Measurements from ENCODE around the gene NBPF20.
A peak's percentile ranks its signal among the peaks of the same experiment; 100 is the strongest.
"Not testable (repeated sequence)": the region's sequence is repeated elsewhere in the genome, so short reads cannot be mapped to it uniquely, and the experiment has no call there.

Gene NBPF20

DNA sequence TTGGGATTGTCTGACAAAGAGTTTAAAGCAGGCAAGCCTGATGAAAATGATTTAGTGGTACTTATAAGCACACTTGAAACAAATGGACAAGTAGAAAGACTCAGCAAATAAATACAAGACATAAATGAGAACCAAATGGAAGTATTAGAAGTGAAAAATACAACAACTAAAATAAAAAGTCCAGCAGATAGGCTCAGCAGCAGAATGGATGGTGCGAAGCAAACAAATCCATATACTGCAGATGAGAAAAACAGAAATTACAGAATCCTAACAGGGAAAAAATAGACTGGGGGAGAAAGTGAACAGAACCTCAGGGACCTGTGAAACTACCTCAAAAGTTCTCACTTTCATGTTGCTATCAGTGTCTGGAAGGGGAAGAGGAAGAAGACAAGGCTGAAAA, 3.9 kb upstream of the NBPF20 start:
- H3K9me3 ChIP-seq (ENCODE audit: control insufficient read depth in 5 of 5, low read length in 5 of 5); H3K4me3 ChIP-seq (ENCODE audit: low read depth in 1 of 5, low read length in 5 of 5); H3K9ac ChIP-seq (ENCODE audit: low read length in 5 of 5); H3K27ac ChIP-seq (ENCODE audit: low read depth, low read length); H3K36me3 ChIP-seq (ENCODE audit: control insufficient read depth in 5 of 5, insufficient read depth in 5 of 5, low read length in 5 of 5): not testable (repeated sequence)
- Histone ChIP-seq H3K4me1 (ENCODE audit: control insufficient read depth in 5 of 5, insufficient read depth in 5 of 5, low read length in 5 of 5) (peaks cover 0 to 19% (median 18%) of the 10 kb centered on the region in 5 donors), H3K27me3 (ENCODE audit: control insufficient read depth in 5 of 5, insufficient read depth in 4 of 5, low read length in 5 of 5) (peaks cover 0 to 15% (median 9%) of the 10 kb centered on the region in 5 donors)

DNA sequence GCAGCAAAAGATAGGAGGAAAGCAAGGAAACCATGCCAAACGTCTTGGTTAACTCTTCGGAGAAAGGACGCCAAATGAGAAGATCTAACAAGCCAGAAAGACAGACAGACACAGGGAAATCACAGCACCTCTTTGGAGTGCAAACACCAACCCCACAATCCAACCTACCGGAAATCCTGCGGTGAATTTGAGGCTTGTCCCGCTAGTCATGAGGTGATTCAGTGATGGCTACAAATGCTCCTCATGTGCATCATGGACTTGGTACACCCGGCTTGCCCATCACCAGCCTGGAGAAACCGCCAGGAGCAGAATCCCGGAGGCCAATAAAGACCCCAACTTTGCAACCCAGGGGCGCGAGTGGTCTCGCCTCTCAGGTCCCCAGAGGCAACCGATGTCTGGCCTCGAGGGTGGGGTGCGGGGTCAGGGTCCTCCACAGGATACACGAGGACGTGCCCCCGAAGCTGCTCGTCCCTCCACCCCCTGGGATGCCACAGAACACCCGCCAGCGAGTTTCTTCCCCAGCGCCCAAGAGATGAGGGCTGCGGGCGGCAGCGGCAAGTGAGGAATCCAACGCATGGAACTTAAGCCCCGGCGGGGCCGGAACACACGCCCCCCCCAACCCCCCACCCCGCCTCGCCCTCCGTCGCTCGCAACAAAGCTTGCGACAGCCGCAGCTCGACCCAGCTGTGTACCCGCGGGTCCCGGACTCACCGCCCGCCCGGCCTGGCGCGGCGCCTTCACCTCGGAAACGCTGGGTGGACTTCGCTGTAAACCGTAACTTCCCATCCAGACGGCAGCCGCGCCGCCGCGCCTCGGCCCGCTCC, 579 bp downstream of the NBPF20 start:
- peak overlapping the region in 2 of 5 donors; percentile 68 to 77 for H3K9ac ChIP-seq (ENCODE audit: low read length in 5 of 5)
- H3K27ac ChIP-seq (ENCODE audit: low read depth, low read length); H3K36me3 ChIP-seq (ENCODE audit: control insufficient read depth in 5 of 5, insufficient read depth in 5 of 5, low read length in 5 of 5); H3K9me3 ChIP-seq (ENCODE audit: control insufficient read depth in 5 of 5, low read length in 5 of 5): not testable (repeated sequence)
- H3K27me3 ChIP-seq (ENCODE audit: control insufficient read depth in 5 of 5, insufficient read depth in 4 of 5, low read length in 5 of 5), result peaks cover 0 to 15% (median 7%) of the 10 kb centered on the region in 5 donors
- peak overlapping the region; percentile 57 to 84 (median 76) for H3K4me3 ChIP-seq (ENCODE audit: low read depth in 1 of 5, low read length in 5 of 5)
- H3K4me1 ChIP-seq (ENCODE audit: control insufficient read depth in 5 of 5, insufficient read depth in 5 of 5, low read length in 5 of 5), result peaks cover 0 to 13% (median 12%) of the 10 kb centered on the region in 5 donors

DNA sequence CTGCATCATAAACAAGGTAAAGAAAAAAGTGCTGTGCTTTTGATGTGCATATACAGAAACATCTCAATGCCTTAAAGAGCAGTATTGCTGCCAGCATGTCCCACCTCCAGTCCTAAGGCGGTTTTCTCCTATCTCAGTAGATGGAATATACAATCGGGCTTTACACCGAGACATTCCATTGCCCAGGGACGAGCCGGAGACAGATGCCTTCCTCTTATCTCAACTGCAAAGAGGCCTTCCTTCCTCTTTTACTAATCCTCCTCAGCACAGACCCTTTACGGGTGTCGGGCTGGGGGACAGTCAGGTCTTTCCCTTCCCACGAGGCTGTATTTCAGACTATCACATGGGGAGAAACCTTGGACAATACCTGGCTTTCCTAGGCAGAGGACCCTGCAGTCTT, 10.3 kb downstream of the NBPF20 start:
- not testable (repeated sequence) for H3K27ac ChIP-seq (ENCODE audit: low read depth, low read length); H3K9ac ChIP-seq (ENCODE audit: low read length in 5 of 5); H3K4me3 ChIP-seq (ENCODE audit: low read depth in 1 of 5, low read length in 5 of 5); H3K9me3 ChIP-seq (ENCODE audit: control insufficient read depth in 5 of 5, low read length in 5 of 5); H3K36me3 ChIP-seq (ENCODE audit: control insufficient read depth in 5 of 5, insufficient read depth in 5 of 5, low read length in 5 of 5); H3K27me3 ChIP-seq (ENCODE audit: control insufficient read depth in 5 of 5, insufficient read depth in 4 of 5, low read length in 5 of 5); H3K4me1 ChIP-seq (ENCODE audit: control insufficient read depth in 5 of 5, insufficient read depth in 5 of 5, low read length in 5 of 5)

DNA sequence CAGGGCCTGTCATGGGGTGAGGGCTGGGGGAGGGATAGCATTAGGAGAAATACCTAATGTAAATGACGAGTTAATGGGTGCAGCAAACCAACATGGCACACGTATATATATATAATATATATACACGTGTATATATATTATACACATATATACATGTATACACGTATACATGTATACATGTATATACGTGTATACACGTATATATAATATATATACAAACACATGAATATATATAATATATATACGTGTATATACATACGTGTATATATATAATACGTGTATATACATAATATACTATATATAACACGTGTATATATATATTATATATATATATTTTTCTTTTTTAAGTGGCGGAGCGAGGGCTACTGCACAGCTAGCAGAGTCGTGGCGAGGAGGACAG, 18.1 kb downstream of the NBPF20 start:
- not testable (repeated sequence) for H3K9ac ChIP-seq (ENCODE audit: low read length in 5 of 5)

DNA sequence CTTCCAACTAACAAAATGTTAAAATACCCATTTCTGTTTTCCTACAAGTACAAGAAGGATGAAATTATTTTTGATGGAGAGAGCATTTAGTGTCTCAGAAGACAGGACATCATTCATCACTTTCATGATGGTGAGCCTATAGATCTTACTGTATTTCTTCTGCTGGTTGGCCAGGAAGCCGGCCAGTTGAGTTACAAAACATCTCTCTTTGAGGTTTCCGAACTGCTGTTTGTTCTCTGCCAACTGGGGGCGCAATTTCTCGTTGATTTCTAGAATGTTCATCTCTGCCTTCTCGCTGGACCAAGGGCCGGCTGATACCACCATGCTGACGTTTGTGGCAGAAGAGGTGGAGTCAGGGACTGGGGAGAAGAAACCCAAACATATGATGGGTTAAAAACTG, 20.5 kb downstream of the NBPF20 start:
- not testable (repeated sequence) for H3K27me3 ChIP-seq (ENCODE audit: control insufficient read depth in 5 of 5, insufficient read depth in 4 of 5, low read length in 5 of 5); H3K9me3 ChIP-seq (ENCODE audit: control insufficient read depth in 5 of 5, low read length in 5 of 5); H3K4me1 ChIP-seq (ENCODE audit: control insufficient read depth in 5 of 5, insufficient read depth in 5 of 5, low read length in 5 of 5); H3K36me3 ChIP-seq (ENCODE audit: control insufficient read depth in 5 of 5, insufficient read depth in 5 of 5, low read length in 5 of 5); H3K9ac ChIP-seq (ENCODE audit: low read length in 5 of 5); H3K4me3 ChIP-seq (ENCODE audit: low read depth in 1 of 5, low read length in 5 of 5); H3K27ac ChIP-seq (ENCODE audit: low read depth, low read length)

More for the DNA sequence above, 18.1 kb downstream of the NBPF20 start:
- not testable (repeated sequence) for H3K9me3 ChIP-seq (ENCODE audit: control insufficient read depth in 5 of 5, low read length in 5 of 5); H3K36me3 ChIP-seq (ENCODE audit: control insufficient read depth in 5 of 5, insufficient read depth in 5 of 5, low read length in 5 of 5); H3K4me3 ChIP-seq (ENCODE audit: low read depth in 1 of 5, low read length in 5 of 5); H3K27ac ChIP-seq (ENCODE audit: low read depth, low read length); H3K4me1 ChIP-seq (ENCODE audit: control insufficient read depth in 5 of 5, insufficient read depth in 5 of 5, low read length in 5 of 5); H3K27me3 ChIP-seq (ENCODE audit: control insufficient read depth in 5 of 5, insufficient read depth in 4 of 5, low read length in 5 of 5)

DNA sequence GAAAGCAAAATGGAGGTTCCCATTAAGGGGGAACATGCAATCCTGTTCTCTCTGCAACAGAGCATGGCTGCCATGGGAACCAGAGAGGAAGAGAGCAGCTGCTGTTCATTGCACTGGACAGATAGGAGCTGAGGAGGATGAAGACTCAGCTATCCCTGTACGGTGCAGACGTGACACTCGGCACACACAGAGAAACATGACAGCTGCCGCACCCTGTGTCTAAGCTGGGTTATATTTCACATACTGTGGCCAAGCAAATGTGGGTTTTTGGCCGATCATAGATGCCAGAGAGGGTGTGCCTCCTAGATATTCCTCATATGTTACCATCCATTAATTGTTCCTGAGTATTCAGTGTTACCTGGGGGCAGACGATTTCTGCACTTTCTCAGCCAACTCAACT, 24.7 kb downstream of the NBPF20 start:
- H3K36me3 ChIP-seq (ENCODE audit: control insufficient read depth in 5 of 5, insufficient read depth in 5 of 5, low read length in 5 of 5); H3K9ac ChIP-seq (ENCODE audit: low read length in 5 of 5); H3K27me3 ChIP-seq (ENCODE audit: control insufficient read depth in 5 of 5, insufficient read depth in 4 of 5, low read length in 5 of 5); H3K9me3 ChIP-seq (ENCODE audit: control insufficient read depth in 5 of 5, low read length in 5 of 5); H3K27ac ChIP-seq (ENCODE audit: low read depth, low read length); H3K4me3 ChIP-seq (ENCODE audit: low read depth in 1 of 5, low read length in 5 of 5); H3K4me1 ChIP-seq (ENCODE audit: control insufficient read depth in 5 of 5, insufficient read depth in 5 of 5, low read length in 5 of 5): not testable (repeated sequence)
